Fibroblast of skin of left quadriceps (primary cell): Measurements from ENCODE around the gene C10orf143.
"Not testable (repeated sequence)": the region's sequence is repeated elsewhere in the genome, so short reads cannot be mapped to it uniquely, and the experiment has no call there.

Experiments
- DNase-seq, 2 experiments: peaks; one replicate each; pipeline ENCODE4 v3.0.0-alpha.2; 2013; ENCODE audit warnings: low read depth in 2 of 2

Gene C10orf143

DNA sequence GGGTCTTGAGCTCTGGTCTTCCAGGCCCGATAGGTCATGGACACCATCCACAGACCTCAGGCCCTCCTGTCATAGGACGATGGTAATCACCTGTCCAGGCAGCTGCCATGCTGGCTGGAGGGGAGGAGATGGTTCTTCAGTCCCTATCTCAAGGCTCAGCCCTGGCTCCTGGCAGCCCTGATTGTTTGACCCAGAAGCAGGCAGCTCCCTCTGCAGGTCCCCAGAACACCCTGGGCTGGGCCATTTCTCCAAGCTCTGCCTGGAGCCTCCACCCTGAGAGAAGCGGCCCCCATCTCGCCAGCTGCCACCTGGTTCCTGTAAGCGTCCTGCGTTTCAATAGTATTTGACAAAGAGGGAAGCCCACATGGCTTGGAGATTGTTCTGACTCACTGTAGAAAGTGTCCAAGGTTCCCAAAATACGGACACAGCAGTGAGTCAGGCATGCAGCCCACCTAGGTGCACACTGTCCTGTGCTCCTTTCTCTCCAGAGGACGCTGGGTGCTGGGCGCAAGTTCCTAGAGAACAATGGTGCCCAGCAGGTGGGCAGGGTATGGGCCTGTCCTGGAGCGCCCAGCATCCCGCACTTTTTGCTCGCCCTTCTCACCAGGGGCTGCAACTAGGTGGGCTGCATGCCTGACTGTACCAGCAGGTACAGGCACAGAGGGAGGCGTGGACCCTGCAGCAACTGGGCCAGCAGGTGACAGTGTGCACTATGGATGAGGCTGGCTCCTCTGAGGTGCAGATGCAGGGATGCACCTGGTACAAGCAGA lies 74.1 kb downstream of the C10orf143 start:
- no peak for DNase-seq

DNA sequence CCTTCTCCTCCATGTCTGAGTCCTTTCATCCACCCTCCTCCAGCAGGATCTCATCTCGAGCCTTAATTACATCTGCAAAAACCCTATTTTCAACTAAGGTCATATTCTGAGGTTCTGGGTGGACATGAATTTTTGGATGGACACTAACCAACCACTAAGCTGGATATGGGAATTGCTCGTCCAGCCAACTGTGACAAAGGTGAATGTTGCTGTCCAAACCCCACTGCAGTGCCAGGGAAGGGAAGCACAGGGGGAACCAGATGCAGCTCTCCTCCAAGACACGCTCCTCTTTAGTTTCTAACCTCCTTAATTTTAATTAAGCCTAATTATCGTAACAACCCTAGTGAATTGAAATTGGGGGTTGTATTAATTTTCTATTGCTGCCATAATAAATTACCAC lies 81.4 kb downstream of the C10orf143 start:
- no peak for DNase-seq

DNA sequence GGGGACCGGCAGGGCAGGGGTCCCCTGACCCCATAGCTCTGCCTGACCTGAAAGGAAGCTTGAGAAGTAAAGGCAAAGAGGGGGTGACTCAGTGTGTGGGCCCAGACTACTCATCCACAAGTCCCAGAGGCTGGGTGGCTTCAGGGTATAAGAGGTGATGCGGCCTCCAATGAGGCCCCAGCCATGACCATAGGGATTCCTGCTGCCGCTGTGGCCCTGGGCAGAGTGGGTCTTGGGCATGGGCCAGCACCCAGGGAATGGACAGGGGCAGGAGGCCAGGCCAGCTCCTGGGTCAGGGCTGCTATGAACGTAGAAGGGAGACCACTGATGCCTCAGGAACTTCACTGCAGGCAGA lies 82.2 kb downstream of the C10orf143 start:
- no peak for DNase-seq

DNA sequence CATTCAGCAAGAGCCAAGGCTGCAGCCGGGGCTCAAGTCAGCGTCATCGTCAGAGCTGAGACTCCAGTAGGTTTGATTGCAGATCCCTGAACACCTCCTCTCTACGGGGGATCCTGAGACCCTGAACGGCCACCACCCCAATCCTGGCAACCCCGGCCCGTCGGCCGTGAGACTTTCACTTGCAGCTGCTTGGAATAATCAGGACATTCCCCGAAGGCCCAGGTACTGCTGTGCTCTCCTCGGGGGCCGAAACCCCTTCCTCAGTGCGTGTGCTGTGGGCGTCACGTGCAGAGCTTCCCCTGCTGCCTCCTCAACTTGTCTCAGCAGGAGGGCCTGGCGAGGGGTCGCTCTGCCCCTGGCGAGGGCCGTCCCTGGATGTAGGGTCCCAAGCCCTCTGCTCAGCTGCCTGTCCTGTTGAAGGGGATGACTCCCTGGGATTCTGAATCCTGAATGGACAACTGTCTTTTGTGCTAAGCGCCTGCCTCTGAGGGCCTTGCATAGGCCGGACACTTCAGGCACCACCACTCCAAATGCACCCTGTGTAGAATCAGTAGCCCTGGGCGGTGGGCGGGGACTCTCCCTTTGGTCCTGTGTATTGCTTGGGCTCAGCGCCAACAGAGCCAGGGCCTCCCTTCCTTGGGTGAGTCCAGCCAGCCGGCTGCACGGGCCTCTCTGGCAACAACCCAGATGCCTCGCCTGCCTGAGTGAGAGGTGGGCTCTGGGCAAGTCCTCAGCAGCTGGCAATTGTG lies 82.7 kb downstream of the C10orf143 start:
- no peak for DNase-seq

DNA sequence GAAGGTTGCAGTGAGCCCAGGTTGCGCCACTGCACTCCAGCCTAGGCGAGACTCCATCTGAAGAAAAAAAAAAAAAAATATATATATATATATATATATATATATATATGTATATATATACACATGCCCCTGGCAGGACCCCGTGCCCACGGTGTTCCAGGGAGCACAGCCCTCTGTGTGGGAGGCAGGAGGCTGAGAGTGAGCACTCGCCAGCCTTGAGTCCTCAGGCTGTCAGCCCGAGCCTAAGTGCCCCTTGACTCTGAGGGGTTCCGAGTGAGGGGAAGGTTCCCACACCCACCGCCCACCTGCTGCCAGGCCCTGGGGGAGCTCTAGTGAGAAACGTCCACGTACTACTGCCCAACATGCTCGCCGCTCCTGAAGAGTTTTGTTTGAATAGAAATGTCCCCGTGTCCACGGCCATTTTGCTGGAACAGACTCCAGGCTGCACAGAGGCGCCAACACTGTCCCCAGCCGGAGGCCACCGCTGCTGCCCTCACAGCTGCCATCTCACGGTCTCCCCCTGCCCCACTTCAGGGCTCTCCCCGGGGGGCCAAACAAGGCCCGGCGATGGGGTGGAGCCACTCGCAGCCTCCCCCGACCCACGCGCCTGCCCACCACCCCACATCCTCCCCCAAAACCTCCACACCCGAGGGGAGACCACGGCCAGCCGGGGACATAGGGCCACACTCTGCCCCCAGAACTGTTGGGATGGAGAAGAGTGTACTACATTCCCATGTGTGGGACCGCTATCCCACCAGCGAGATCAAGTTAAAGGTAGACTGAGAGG lies 83.8 kb downstream of the C10orf143 start:
- DNase-seq: no peak

DNA sequence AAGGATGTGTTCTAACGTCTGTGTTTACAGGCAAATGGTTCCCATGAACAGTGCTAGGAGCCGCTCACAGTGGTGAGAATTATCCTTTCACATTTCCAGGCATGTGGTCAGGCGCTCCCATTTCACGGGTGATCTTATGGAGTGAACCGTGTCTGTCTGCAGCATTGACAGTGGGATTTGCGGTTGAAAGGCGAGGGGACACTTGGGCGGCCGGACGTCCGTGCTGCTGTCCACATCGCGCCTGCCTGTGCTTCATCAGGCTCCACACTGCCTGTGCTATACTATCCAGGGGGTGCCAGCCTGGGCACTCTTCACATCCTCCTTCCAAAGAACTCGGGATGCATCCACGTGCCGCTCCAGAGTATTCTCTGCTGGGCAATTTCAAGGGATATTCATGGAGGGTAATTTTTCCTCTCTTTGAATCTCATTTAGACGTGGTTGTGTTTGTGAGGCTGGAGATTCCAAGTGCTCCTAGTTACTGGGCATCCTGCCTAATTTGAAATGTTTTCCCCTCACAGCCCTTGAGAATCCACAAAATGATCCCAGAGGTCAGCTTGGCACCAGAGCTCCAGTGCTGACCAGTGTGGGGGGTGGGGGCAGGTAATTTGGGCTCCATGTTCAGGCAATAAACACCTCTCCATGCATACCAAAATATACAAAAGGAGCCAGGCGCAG lies 84.7 kb downstream of the C10orf143 start:
- DNase-seq: no peak

DNA sequence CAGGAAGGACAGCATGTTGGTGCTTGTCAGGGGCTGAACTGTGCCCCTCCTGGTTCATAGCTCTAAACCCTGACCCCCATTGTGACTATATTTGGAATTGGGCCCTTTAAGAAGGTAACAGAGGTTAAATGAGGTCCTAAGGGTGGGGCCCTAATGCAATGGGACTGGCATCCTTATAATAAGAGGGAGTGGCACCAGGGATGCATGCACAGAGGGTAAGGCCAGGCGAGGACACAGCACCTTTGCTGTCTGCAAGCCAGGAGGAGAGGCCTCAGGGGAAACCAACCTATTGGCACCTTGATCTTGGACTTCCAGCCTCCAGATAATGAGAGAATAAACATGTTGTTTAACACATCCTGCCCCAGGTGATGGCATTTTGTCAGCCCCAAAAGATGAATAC lies 85.3 kb downstream of the C10orf143 start:
- no peak for DNase-seq

DNA sequence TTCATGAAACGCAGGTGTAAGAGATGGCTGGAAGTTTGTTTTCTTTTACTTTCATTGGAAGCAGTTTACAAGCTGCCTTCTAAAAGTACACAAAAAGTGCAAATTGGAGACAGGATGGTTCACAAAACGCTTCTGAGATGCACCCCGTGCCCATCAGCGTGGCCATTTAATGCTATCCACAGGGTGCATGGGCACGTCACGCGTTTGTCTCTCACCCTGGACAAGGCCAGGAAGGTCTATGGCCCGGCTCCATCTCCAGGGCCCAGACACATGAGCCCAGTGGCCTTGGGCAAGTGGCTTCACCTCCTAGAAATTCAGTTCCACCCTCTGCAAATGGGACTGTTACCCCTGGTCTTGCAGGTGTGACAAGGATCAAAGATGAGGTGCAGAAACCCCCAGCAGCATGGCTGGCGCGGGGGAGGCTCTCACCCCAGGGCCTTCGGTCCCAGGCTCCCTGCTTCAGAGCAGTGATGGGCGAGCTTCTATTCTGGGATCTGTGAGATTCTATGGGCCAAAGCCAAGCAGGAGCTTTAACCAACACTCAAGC lies 85.8 kb downstream of the C10orf143 start:
- DNase-seq: no peak

DNA sequence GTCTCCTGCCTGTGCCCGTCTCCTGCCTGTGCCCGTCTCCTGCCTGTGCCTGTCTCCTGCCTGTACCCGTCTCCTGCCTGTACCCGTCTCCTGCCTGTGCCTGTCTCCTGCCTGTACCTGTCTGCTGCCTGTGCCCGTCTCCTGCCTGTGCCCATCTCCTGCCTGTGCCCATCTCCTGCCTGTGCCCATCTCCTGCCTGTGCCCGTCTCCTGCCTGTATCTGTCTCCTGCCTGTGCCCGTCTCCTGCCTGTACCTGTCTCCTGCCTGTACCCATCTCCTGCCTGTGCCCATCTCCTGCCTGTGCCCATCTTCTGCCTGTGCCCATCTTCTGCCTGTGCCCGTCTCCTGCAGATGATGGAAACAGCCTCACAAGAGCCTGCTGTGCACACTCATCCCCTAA lies 86.3 kb downstream of the C10orf143 start:
- DNase-seq: not testable (repeated sequence)

DNA sequence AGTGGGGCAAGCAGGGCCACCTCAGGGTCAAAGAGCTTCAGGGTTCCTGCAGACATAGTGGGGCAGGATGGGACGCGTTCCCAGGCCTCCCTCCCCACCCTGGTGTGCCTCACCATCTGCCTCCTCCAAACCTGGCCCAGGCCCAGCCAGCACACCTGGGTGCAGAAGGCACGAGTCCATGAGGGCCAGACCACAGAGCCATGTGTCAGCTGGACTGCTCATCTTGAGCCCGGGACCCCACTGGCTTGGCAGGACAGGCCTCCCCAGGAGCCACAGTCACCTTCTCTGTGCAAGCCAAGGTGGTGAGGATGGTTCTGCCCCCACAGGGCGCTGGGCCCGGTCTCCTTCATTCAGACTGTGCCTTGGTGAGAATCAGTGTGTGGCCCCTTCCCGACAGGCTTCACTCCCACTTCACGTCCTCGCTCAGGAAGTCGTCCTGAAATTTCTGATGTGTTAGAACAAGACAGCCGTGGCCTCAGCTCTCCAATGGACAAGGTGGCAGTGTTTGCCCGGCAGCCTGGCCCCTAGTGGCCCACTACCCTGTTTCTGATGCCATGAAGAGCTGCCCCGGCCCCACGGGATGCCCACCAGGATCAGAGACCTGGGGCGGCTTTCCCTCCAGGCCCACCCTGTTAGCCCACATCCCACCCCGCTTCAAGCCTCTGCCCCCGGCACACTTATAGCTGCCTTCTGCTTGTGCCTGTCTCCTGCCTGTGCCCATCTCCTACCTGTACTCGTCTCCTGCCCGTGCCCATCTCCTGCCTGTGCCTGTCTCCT lies 87.0 kb downstream of the C10orf143 start:
- no peak for DNase-seq

DNA sequence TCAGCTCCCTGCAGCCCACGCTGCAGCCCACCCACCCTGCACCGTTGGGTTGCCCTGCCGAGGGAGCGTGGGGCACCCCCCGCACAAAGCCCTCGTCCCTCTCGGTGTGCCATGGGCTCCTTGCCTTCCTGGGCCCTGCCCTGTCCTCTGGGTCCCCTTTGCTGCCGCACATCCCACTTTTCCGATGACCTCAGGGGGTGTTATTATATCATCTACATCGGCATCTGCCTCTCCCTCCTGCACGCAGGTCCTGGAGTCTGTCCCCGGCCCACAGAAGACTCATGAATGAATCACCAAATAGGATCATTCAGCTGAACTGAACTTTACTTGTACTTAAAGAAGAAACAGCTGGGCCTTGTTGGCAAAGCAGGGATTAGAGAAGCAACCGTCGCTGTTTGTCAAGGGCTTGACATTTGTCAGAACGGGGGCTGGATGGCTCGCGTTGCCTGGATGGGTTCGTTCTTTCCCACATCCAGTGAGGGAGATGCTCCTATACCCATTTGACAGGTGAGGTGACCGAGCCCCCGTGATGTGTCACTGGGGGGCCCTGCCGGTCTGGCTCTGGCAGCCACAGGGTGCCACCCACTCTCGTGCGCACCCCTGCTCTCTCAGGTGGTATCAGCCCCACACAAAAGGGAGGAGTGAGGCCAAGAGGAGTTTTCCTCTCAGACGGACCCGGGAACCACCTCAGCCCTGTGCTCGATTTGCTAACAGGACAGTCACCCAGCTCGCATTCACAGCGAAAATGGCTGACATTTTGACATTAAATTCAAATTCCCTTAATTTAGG lies 87.9 kb downstream of the C10orf143 start:
- peak; percentile 77 to 80 for DNase-seq

DNA sequence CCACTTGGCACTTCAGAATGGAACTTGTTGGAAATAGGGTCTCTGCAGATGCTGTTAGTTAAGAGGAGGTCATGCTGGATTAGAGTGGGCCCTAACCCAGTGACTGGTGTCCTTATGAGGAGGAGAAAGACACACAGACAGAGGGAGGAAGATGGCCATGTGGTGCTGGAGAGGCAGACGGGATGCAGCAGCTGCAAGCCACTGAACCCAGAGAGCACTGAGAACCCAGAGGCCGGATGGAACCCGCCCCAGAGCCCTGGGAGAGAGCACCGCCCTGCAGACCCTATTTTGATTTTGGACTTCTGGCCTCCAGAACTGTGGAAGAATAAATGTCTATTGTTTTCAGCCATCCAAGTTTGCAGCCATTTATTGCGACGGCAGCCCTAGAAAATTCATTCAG lies 88.5 kb downstream of the C10orf143 start:
- DNase-seq: no peak

DNA sequence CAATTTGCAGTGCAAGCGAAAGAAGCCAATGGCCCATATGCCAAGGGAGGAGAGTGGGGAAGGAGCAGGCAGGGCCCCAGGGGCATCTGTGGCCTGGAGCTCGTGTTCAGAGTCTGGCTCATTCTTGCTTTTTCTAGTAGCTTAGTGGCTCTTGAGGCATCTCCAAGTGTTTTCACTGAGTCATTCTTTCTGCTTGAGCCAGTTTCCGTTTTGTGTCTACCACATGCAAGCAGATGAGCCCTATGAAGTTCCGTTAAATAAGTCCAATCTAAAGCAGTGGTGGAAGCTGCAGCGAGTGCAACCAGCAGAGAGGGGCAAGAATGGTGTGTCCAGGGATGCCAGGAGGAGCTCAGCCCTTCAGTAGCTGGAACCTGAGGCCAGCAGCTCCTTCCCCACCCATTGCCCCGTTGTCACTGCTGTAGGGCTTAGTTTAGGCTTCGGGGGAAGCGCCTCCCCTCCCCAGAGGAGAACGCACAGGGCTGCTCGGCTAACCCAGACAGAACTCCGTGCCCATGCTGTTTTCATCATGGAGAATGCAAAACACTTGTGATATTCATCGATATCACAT lies 89.2 kb downstream of the C10orf143 start:
- peak; percentile 79 to 84 for DNase-seq

DNA sequence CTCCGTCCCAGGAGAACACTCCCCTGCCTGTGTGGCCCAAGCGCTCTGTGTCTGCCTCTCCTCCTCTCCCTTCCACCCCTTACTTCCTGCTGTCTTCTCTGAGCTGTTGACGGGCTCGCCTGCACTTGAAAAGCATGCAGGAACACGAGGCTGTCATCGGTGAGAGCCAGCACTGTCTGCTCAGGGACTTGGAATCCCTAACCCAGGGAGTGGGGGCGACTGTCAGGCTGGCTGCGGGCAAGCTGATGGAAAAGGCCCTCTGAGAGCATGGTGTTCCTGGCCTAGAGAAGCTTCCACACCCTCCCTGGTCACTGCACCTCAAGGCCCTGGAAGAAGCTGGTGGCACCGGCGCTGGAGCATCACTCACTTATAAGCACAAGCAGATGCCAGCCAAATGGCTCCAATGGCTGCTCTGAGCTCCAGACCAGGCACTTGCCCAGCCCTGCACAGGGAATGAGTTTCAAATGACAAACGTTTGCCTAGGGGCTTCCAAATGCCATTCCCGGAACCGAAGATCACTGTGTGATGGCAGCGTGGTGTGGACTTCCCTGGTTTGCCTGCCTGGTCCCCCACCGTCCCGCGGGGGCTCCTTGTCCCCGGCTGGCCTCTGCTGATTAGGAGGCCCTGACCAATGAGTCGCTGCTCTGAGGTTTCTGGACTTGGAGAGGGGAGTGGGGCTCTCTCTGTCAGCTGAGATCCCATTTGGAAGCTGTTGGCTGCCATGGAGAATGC lies 89.8 kb downstream of the C10orf143 start:
- peak in 1 of 2 experiments; percentile 11 for DNase-seq

DNA sequence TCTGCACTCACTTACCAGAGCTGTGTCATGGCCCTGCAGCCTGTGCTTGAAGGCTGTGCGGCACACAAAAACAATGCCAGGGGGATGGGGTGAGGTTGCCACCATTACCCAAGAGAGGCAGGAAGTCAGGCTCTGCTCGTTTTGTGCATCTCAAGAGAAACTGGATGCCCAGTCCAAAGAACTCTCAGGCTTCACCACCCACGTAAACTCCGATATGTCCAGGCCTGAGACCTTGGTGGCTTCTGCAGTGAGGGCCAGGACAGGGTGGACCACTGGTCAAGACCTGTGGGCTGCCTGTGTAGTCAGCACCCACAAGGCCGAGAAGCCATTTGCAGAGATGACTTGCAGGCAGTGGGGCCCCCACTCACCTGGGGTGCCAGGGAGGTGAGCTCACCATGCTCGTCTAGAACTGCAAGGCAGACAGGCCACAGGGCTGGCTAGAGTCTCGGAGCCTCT lies 91.9 kb downstream of the C10orf143 start:
- no peak for DNase-seq

DNA sequence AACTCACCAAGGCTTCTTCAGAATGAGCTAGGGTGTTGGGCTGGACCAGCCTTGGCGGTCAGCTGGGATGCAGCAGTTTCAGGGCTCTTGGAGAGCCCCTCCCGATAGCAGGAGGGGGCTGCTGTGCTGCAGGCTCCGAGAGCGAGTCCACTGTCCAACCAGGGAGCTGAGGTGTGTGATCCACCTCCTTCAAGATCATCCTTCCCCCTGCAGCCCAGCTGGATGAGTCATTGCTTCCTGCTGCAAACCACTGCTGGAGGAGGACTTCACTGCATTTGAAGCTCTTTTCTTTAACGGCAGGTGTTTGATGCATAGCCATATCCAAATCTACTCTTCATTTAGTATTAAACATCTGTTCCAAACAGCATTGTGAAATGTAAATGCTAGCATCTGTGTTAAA lies 92.4 kb downstream of the C10orf143 start:
- peak; percentile 20 to 32 for DNase-seq

DNA sequence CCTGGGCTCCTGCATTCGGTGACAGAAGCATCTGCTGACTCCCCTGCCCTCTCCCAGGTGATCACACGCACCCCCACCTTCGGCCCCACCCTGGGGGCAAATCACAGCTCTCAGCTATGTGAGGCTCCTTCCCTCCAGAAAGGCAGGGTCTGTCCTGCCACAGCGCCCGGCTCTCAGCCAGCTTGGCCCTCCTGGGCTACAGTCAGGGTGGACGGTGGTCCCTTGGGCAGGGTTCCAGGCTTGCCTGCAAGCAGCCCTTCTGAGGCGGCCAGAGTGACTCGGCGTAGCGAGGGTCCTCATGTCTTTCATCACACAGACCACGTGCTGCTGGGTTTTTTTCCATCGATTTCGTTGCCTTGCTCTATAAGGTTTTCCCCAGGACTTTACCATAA lies 93.0 kb downstream of the C10orf143 start:
- DNase-seq: no peak

DNA sequence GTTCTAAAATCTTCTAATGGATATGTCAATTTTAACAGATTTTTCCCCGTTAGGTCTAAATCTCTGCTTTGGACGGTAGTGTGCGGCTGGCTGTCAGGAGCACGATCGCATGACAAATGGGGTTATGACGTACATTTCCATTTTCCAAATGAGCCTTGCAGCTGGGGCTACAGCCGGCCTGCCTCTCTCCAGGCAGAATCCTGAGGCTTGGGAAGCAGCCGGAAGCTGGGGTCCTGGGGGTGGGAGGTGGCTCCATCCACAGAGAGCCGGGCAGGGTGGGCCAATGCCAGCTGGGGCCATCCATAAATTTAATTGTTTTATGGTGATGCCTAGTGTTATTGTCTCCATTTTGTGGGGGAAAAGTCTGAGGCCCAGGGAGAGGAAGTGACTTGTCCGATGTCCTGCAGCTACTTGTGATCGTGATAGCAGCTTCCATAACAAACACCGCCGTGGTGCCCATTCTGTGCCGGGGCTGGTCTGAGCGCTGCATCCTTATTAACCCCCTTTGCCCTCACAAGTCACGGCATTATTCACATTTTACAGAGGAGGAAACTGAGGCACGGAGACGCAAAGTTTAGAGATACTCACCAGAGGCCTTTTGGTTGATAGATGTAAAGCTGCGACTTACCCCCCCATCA lies 93.5 kb downstream of the C10orf143 start:
- DNase-seq: no peak
